Fibroblast of villous mesenchyme (primary cell): Measurements from ENCODE around the gene TTLL9. TPM values are rescaled to one million over a fixed set of nuclear protein-coding genes. Genes with fewer than 3 reads are reported as not detected.

Experiments used
- DNase-seq: peaks from one replicate; pipeline ENCODE4 v3.0.0-alpha.2; 2010; ENCODE audit warnings: low read depth
- H3K4me3 ChIP-seq: 2 replicates; pipeline ENCODE4 v1.5.1; 2011; ENCODE audit warnings: low read depth, mild to moderate bottlenecking, low read length
- CTCF ChIP-seq: IDR thresholded peaks from 2 replicates; pipeline ENCODE4 v1.5.1; 2012; ENCODE audit warnings: low read depth, mild to moderate bottlenecking, low read length; ENCODE audit not compliant: insufficient read depth
- total RNA-seq: library from RNA; depleted of rRNA; stranded (reverse); fragments of >200 nt; gene quantifications from 2 replicates; pipeline ENCODE4 v1.2.3, GENCODE V29; 2012

The TTLL9 gene
- total RNA-seq, 1 donor: not detected

- DNase-seq: peak; percentile 44
- no peak for TF ChIP-seq CTCF
- no peak overlapping the region for H3K4me3 ChIP-seq
These were observed 32.5 kb upstream of the TTLL9 start for GRCh38 chr20:31837896-31838397.

- no peak for TF ChIP-seq CTCF
- peak; percentile 29 for DNase-seq
- no peak overlapping the region for H3K4me3 ChIP-seq
These were observed 31.7 kb upstream of the TTLL9 start for GRCh38 chr20:31838646-31839292.

GRCh38 chr20:31839782-31840487, 30.5 kb upstream of the TTLL9 start:
- TF ChIP-seq CTCF: no peak
- H3K4me3 ChIP-seq: no peak overlapping the region
- DNase-seq: peak; percentile 19

- no peak overlapping the region for H3K4me3 ChIP-seq
- peak; percentile 14 for DNase-seq
These were observed 29.3 kb upstream of the TTLL9 start for GRCh38 chr20:31840906-31841816.

GRCh38 chr20:31841928-31842327, 28.5 kb upstream of the TTLL9 start:
- H3K4me3 ChIP-seq: no peak overlapping the region
- DNase-seq: peak; percentile 64
- TF ChIP-seq CTCF: no peak

More at GRCh38 chr20:31840906-31841816, 29.3 kb upstream of the TTLL9 start:
- no peak for TF ChIP-seq CTCF

- TF ChIP-seq CTCF: no peak
- peak; percentile 81 for DNase-seq
- no peak overlapping the region for H3K4me3 ChIP-seq
These were observed 27.8 kb upstream of the TTLL9 start for GRCh38 chr20:31842471-31843157.
